BE2C (cell line): ENCODE measurements around the gene ADRM1. TPM values are rescaled to one million over a fixed set of nuclear protein-coding genes. Genes with fewer than 3 reads are reported as not detected.
A peak's percentile ranks its signal among the peaks of the same experiment; 100 is the strongest.

Source experiments
- DNase-seq: peaks from one replicate; pipeline ENCODE4 v3.0.0-alpha.2; 2020
- H3K27me3 ChIP-seq: fragments of 250-450 bp; sonication (Bioruptor Pico); 2 replicates; pipeline ENCODE4 v1.5.1; 2020; ENCODE audit warnings: mild to moderate bottlenecking
- H3K36me3 ChIP-seq: fragments of 250-450 bp; sonication (Bioruptor Pico); 2 replicates; pipeline ENCODE4 v1.5.1; 2020; ENCODE audit warnings: mild to moderate bottlenecking
- H3K4me1 ChIP-seq: fragments of 250-450 bp; sonication (Bioruptor Pico); 2 replicates; pipeline ENCODE4 v1.5.1; 2020
- H3K4me3 ChIP-seq: 2 replicates; pipeline ENCODE4 v1.5.1; 2011; ENCODE audit warnings: low read depth, low read length
- H3K9me3 ChIP-seq: fragments of 250-450 bp; sonication (Bioruptor Pico); 2 replicates; pipeline ENCODE4 v1.5.1; 2020
- CTCF ChIP-seq: IDR thresholded peaks from 2 replicates; pipeline ENCODE4 v1.5.1; 2012; ENCODE audit warnings: mild to moderate bottlenecking, low read depth, low read length
- polyA plus RNA-seq: library from polyadenylated mRNA; unstranded; fragments of >200 nt; gene quantifications from one replicate; pipeline ENCODE4 v1.2.1, GENCODE V29; 2012; ENCODE audit warnings: low read depth, missing spikeins; ENCODE audit not compliant: insufficient read length, insufficient read depth

ADRM1 gene
- polyA plus RNA-seq: 467 TPM

GRCh38 chr20:62302341-62303061, at the start of gene ADRM1:
TSS of gene ADRM1 (plus strand) at chr20:62302997. CDS start at chr20:62303569, 572 bp downstream.
- DNase-seq: peak; percentile 97
- Histone ChIP-seq H3K36me3 (peaks cover 40% of the 10 kb centered on the region), H3K27me3 (no peaks in the 10 kb centered on the region), H3K9me3 (no peaks in the 10 kb centered on the region), H3K4me1 (no peaks in the 10 kb centered on the region), H3K4me3 (peak within 1 kb of the TSS; percentile 93)
- TF ChIP-seq CTCF: peak; percentile 75

GRCh38 chr20:62253398-62253797, 49.4 kb upstream of the ADRM1 start:
- Histone ChIP-seq H3K36me3 (no peaks in the 10 kb centered on the region), H3K4me3 (no peak overlapping the region), H3K4me1 (peaks cover 4% of the 10 kb centered on the region; the same call in 1 of the 2 replicates), H3K27me3 (no peaks in the 10 kb centered on the region), H3K9me3 (no peaks in the 10 kb centered on the region)
- TF ChIP-seq CTCF: no peak
- no peak for DNase-seq

- Histone ChIP-seq H3K36me3 (no peaks in the 10 kb centered on the region), H3K4me1 (peaks cover 4% of the 10 kb centered on the region; the same call in 1 of the 2 replicates), H3K4me3 (peak overlapping the region; percentile 38), H3K27me3 (no peaks in the 10 kb centered on the region), H3K9me3 (no peaks in the 10 kb centered on the region)
- DNase-seq: peak; percentile 83
- peak; percentile 33; the same call in 1 of the 2 replicates for TF ChIP-seq CTCF
These were observed 48.6 kb upstream of the ADRM1 start for GRCh38 chr20:62254021-62254724.

GRCh38 chr20:62255976-62256375, 46.8 kb upstream of the ADRM1 start:
- H3K36me3 ChIP-seq: no peaks in the 10 kb centered on the region

GRCh38 chr20:62258499-62259293, 44.1 kb upstream of the ADRM1 start:
- Histone ChIP-seq H3K9me3 (no peaks in the 10 kb centered on the region), H3K4me1 (peaks cover 4% of the 10 kb centered on the region; the same call in 1 of the 2 replicates), H3K27me3 (no peaks in the 10 kb centered on the region), H3K4me3 (no peak overlapping the region), H3K36me3 (peaks cover 5% of the 10 kb centered on the region)
- no peak for DNase-seq
- TF ChIP-seq CTCF: no peak

More at GRCh38 chr20:62255976-62256375, 46.8 kb upstream of the ADRM1 start:
- Histone ChIP-seq H3K9me3 (no peaks in the 10 kb centered on the region), H3K27me3 (no peaks in the 10 kb centered on the region), H3K4me3 (no peak overlapping the region), H3K4me1 (peaks cover 4% of the 10 kb centered on the region; the same call in 1 of the 2 replicates)
- no peak for DNase-seq
- TF ChIP-seq CTCF: no peak
